Measurements from ENCODE around the gene ASPRV1.

Gene ASPRV1

DNA sequence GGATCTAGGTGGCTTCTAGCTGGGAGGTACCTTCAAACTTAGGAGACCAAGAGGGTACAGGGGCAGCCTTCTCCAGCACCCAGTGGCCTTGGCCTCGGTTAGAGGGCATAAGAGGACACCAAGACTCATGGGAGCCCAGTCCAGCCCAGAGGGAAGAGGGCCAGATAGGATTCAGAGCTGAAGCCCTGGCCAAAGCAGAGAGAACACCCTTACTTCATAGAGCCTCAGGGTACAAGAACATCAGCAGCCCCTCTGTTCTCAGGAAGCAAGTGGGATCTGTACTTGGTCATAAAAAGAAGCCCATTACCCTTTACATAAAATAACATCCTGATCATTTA lies 45.0 kb upstream of the ASPRV1 start:
- Histone ChIP-seq H3K79me1 (ENCODE audit: low read length) (no peaks in the 10 kb centered on the region), H3K56ac (ENCODE audit: low read length) (no peak overlapping the region), H3K4me3 (ENCODE audit: low read length) (no peak overlapping the region), H3K36me3 (ENCODE audit: control insufficient read depth, insufficient read depth, low read length) (no peaks in the 10 kb centered on the region), H2BK15ac (replicated peaks; ENCODE audit: low read depth) (no peak overlapping the region), H2BK120ac (ENCODE audit: low read depth, low read length) (no peak overlapping the region), H3K27ac (ENCODE audit: low read depth, low read length) (no peak overlapping the region), H3K18ac (ENCODE audit: low read length) (no peak overlapping the region), H4K5ac (ENCODE audit: low read length) (no peak overlapping the region), H2AK5ac (ENCODE audit: low read length) (no peak overlapping the region), H3K79me2 (ENCODE audit: control insufficient read depth, insufficient read depth, low read length) (no peaks in the 10 kb centered on the region), H2BK5ac (ENCODE audit: low read length) (no peak overlapping the region), H3K4me1 (ENCODE audit: control insufficient read depth, low read depth, low read length) (peaks cover 10% of the 10 kb centered on the region), H4K8ac (ENCODE audit: low read depth, low read length) (no peak overlapping the region), H3K4me2 (ENCODE audit: low read length) (no peak overlapping the region), H3K9ac (ENCODE audit: low read length) (no peak overlapping the region), H3K27me3 (ENCODE audit: insufficient read depth, low read length, poor library complexity) (no peaks in the 10 kb centered on the region), H3K4ac (ENCODE audit: low read depth, low read length) (no peak overlapping the region), H3K23ac (ENCODE audit: low read length) (no peak overlapping the region)
- no CpG with 5 or more reads among the region's 1 CpG for WGBS (ENCODE audit: extremely low coverage, insufficient coverage, low lambda C conversion rate)
- no peak for DNase-seq

DNA sequence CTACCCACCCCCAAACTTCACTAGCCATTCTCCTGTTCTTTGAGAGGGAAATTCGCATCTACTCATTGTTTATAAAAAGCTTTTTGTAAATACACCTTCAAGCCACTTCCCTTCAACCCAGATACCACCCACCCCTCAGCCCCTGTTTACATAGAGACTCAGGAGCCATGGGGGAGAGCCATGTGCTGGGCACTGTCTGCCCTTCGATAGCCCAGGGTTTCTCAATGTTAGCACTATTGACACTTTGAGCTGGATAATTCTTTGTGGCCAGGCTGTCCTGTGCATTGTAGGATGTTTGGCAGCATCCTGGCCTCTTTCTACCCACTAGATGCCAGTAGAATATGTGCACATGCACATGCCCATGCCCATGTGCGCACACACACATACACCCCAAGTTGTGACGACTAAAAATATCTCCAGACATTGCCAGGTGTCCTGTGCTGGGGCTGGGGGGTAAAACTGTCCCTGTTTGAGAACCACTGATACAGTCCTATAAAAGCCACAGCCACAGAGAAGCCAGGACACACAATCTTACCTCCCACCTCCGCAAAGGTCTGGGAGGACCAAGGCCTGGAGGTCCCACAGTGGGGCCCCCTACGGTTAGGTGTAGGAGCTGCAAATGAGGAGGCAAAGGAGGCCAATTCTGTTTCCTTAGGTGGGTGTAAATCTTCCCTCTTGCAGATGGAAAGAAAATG lies 44.5 kb upstream of the ASPRV1 start:
- no peak overlapping the region for H3K27ac ChIP-seq (ENCODE audit: low read depth, low read length)
- no peak overlapping the region for H2BK15ac ChIP-seq (replicated peaks; ENCODE audit: low read depth)
- H3K27me3 ChIP-seq (ENCODE audit: insufficient read depth, low read length, poor library complexity), result no peaks in the 10 kb centered on the region
- H3K56ac ChIP-seq (ENCODE audit: low read length), result no peak overlapping the region
- H3K79me2 ChIP-seq (ENCODE audit: control insufficient read depth, insufficient read depth, low read length), result no peaks in the 10 kb centered on the region
- H3K4me3 ChIP-seq (ENCODE audit: low read length), result no peak overlapping the region
- no peak overlapping the region for H3K4ac ChIP-seq (ENCODE audit: low read depth, low read length)
- no peak overlapping the region for H2BK120ac ChIP-seq (ENCODE audit: low read depth, low read length)
- no peak overlapping the region for H2AK5ac ChIP-seq (ENCODE audit: low read length)
- no CpG with 5 or more reads among the region's 6 CpGs for WGBS (ENCODE audit: extremely low coverage, insufficient coverage, low lambda C conversion rate)
- no peak overlapping the region for H4K8ac ChIP-seq (ENCODE audit: low read depth, low read length)
- peak; percentile 58 for DNase-seq
- H3K4me2 ChIP-seq (ENCODE audit: low read length), result no peak overlapping the region
- H4K5ac ChIP-seq (ENCODE audit: low read length), result no peak overlapping the region
- no peak overlapping the region for H3K23ac ChIP-seq (ENCODE audit: low read length)
- peaks cover 10% of the 10 kb centered on the region for H3K4me1 ChIP-seq (ENCODE audit: control insufficient read depth, low read depth, low read length)
- H3K79me1 ChIP-seq (ENCODE audit: low read length), result no peaks in the 10 kb centered on the region
- H3K9ac ChIP-seq (ENCODE audit: low read length), result no peak overlapping the region
- H2BK5ac ChIP-seq (ENCODE audit: low read length), result no peak overlapping the region
- no peak overlapping the region for H3K18ac ChIP-seq (ENCODE audit: low read length)
- H3K36me3 ChIP-seq (ENCODE audit: control insufficient read depth, insufficient read depth, low read length), result no peaks in the 10 kb centered on the region

DNA sequence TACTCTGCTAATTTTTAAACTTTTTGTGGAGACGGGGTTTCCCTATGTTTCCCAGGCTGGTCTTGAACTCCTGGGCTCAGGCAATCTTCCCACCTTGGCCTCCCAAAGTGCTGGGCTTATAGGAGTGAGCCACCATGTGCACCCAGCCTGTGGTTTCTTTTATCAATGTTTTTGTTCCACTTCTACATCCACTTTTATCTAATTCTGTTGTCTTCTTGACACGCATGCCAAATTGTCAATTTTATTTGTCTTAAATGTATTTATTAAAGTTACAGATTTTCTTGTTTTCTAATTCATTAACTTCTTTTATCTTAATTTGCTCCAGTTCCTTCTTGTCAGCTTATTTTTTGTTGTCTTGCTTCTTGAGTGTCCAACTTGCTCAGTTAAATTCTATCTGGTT lies 43.8 kb upstream of the ASPRV1 start:
- H2BK120ac ChIP-seq (ENCODE audit: low read depth, low read length), result no peak overlapping the region
- H2BK15ac ChIP-seq (replicated peaks; ENCODE audit: low read depth), result no peak overlapping the region
- no peak overlapping the region for H3K4me3 ChIP-seq (ENCODE audit: low read length)
- no peak overlapping the region for H4K8ac ChIP-seq (ENCODE audit: low read depth, low read length)
- no peak overlapping the region for H4K5ac ChIP-seq (ENCODE audit: low read length)
- peaks cover 9% of the 10 kb centered on the region for H3K4me1 ChIP-seq (ENCODE audit: control insufficient read depth, low read depth, low read length)
- H3K79me1 ChIP-seq (ENCODE audit: low read length), result no peaks in the 10 kb centered on the region
- H3K27ac ChIP-seq (ENCODE audit: low read depth, low read length), result no peak overlapping the region
- no peak overlapping the region for H3K23ac ChIP-seq (ENCODE audit: low read length)
- DNase-seq, result no peak
- H3K4ac ChIP-seq (ENCODE audit: low read depth, low read length), result no peak overlapping the region
- no peak overlapping the region for H2BK5ac ChIP-seq (ENCODE audit: low read length)
- H3K36me3 ChIP-seq (ENCODE audit: control insufficient read depth, insufficient read depth, low read length), result no peaks in the 10 kb centered on the region
- no CpG with 5 or more reads among the region's 2 CpGs for WGBS (ENCODE audit: extremely low coverage, insufficient coverage, low lambda C conversion rate)
- no peaks in the 10 kb centered on the region for H3K27me3 ChIP-seq (ENCODE audit: insufficient read depth, low read length, poor library complexity)
- no peak overlapping the region for H3K9ac ChIP-seq (ENCODE audit: low read length)
- no peak overlapping the region for H3K56ac ChIP-seq (ENCODE audit: low read length)
- H3K18ac ChIP-seq (ENCODE audit: low read length), result no peak overlapping the region
- no peaks in the 10 kb centered on the region for H3K79me2 ChIP-seq (ENCODE audit: control insufficient read depth, insufficient read depth, low read length)
- no peak overlapping the region for H2AK5ac ChIP-seq (ENCODE audit: low read length)
- no peak overlapping the region for H3K4me2 ChIP-seq (ENCODE audit: low read length)

DNA sequence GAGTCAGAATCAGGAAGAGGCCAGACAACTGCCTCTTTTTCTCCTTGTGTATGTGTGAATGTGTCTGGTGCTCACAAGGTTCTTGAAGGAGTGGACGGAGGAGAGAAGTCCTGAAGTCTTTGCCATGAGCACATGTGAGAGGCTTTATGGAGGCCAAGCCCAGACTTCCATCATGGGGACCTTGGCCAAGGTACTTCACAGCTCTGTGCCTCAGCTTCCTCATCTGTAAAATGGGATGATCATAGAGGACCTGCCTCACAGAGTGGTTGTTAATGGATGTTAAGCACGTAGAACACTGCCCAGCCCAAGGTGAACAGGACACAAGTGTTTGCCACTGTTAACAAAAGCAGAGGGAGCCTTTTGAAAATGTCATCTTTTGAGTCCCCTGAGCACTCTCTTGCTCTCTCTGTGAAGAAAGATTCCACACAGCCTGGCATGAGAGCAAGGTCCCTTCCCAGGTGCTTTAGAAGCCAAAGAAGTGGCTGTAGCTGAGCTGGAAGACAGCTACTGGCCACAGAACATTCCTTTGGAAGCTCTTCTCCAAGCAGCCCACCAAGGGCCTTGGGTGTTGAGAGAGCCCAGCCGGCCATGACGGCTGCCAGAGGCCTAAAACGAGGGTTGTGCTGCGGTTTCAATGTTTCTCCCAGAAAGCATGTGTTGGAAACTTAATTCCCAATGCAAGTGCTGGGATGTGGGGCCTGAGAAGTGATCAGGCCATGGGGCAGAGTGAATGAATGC lies 41.8 kb upstream of the ASPRV1 start:
- H4K8ac ChIP-seq (ENCODE audit: low read depth, low read length), result no peak overlapping the region
- H3K4me3 ChIP-seq (ENCODE audit: low read length), result no peak overlapping the region
- H3K27me3 ChIP-seq (ENCODE audit: insufficient read depth, low read length, poor library complexity), result no peaks in the 10 kb centered on the region
- no peak overlapping the region for H3K4ac ChIP-seq (ENCODE audit: low read depth, low read length)
- no peaks in the 10 kb centered on the region for H3K79me1 ChIP-seq (ENCODE audit: low read length)
- no peak for DNase-seq
- H3K18ac ChIP-seq (ENCODE audit: low read length), result no peak overlapping the region
- H4K5ac ChIP-seq (ENCODE audit: low read length), result no peak overlapping the region
- H3K36me3 ChIP-seq (ENCODE audit: control insufficient read depth, insufficient read depth, low read length), result no peaks in the 10 kb centered on the region
- no peaks in the 10 kb centered on the region for H3K79me2 ChIP-seq (ENCODE audit: control insufficient read depth, insufficient read depth, low read length)
- peaks cover 8% of the 10 kb centered on the region for H3K4me1 ChIP-seq (ENCODE audit: control insufficient read depth, low read depth, low read length)
- no peak overlapping the region for H3K4me2 ChIP-seq (ENCODE audit: low read length)
- H2AK5ac ChIP-seq (ENCODE audit: low read length), result no peak overlapping the region
- no peak overlapping the region for H2BK15ac ChIP-seq (replicated peaks; ENCODE audit: low read depth)
- no peak overlapping the region for H2BK120ac ChIP-seq (ENCODE audit: low read depth, low read length)
- H3K23ac ChIP-seq (ENCODE audit: low read length), result no peak overlapping the region
- no peak overlapping the region for H3K27ac ChIP-seq (ENCODE audit: low read depth, low read length)
- no CpG with 5 or more reads among the region's 6 CpGs for WGBS (ENCODE audit: extremely low coverage, insufficient coverage, low lambda C conversion rate)
- no peak overlapping the region for H3K9ac ChIP-seq (ENCODE audit: low read length)
- no peak overlapping the region for H2BK5ac ChIP-seq (ENCODE audit: low read length)
- peak overlapping the region; percentile 8 for H3K56ac ChIP-seq (ENCODE audit: low read length)

DNA sequence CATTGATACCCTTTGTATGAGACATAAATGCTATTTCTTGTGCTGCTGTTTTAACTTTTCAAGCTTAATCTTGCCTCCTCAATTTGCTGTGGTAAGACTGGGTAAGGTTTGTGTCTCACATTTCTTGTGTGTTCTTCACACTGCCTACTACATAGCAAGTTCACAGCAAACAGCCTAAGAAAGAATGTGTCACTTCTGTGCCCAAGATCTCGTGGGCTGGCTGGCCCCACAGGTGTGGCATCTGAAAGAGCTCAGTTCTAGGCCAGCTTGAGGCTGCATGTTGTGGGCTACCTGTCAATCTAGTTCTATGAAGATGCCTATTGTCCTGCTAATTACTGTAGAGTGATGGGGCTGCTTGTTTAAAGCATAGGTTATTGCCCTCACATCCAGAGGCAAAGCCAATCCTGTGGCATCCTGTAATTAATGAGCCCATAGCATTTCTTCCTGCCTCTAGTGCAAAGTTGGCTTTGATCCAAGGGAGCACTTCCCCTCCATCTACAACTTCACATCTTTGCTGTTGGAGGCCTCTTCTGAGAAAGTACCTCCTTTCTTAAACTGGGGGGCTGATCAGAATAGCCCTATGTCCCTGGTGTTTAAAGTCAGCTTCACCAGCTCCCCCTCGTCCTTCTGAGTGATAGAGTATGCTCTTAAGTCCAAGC lies 40.9 kb upstream of the ASPRV1 start:
- H3K36me3 ChIP-seq (ENCODE audit: control insufficient read depth, insufficient read depth, low read length), result no peaks in the 10 kb centered on the region
- no peak overlapping the region for H3K23ac ChIP-seq (ENCODE audit: low read length)
- no CpG with 5 or more reads among the region's 2 CpGs for WGBS (ENCODE audit: extremely low coverage, insufficient coverage, low lambda C conversion rate)
- no peak overlapping the region for H2AK5ac ChIP-seq (ENCODE audit: low read length)
- H2BK15ac ChIP-seq (replicated peaks; ENCODE audit: low read depth), result no peak overlapping the region
- H3K4me3 ChIP-seq (ENCODE audit: low read length), result no peak overlapping the region
- H3K27me3 ChIP-seq (ENCODE audit: insufficient read depth, low read length, poor library complexity), result no peaks in the 10 kb centered on the region
- no peak overlapping the region for H3K27ac ChIP-seq (ENCODE audit: low read depth, low read length)
- H4K8ac ChIP-seq (ENCODE audit: low read depth, low read length), result no peak overlapping the region
- H4K5ac ChIP-seq (ENCODE audit: low read length), result no peak overlapping the region
- no peak overlapping the region for H3K56ac ChIP-seq (ENCODE audit: low read length)
- no peak overlapping the region for H3K4me2 ChIP-seq (ENCODE audit: low read length)
- no peaks in the 10 kb centered on the region for H3K79me2 ChIP-seq (ENCODE audit: control insufficient read depth, insufficient read depth, low read length)
- H2BK120ac ChIP-seq (ENCODE audit: low read depth, low read length), result no peak overlapping the region
- H2BK5ac ChIP-seq (ENCODE audit: low read length), result no peak overlapping the region
- DNase-seq, result no peak
- H3K9ac ChIP-seq (ENCODE audit: low read length), result no peak overlapping the region
- peaks cover 8% of the 10 kb centered on the region for H3K4me1 ChIP-seq (ENCODE audit: control insufficient read depth, low read depth, low read length)
- no peaks in the 10 kb centered on the region for H3K79me1 ChIP-seq (ENCODE audit: low read length)
- H3K4ac ChIP-seq (ENCODE audit: low read depth, low read length), result no peak overlapping the region
- H3K18ac ChIP-seq (ENCODE audit: low read length), result no peak overlapping the region
